GM23248 (cell line): ENCODE data around the gene WDR93. TPM values are rescaled to one million over a fixed set of nuclear protein-coding genes. Genes with fewer than 3 reads are reported as not detected.

Source experiments
- DNase-seq: peaks from one replicate; pipeline ENCODE4 v3.0.0-alpha.2; 2015
- H2AFZ ChIP-seq: fragments of 200-600 bp; sonication (generic); 2 replicates; pipeline ENCODE4 v1.6.1; 2016; ENCODE audit warnings: antibody characterized with exemption
- H3F3A ChIP-seq: fragments of 200-600 bp; sonication (generic); 2 replicates; pipeline ENCODE4 v1.6.1; 2016; ENCODE audit warnings: mild to moderate bottlenecking, antibody characterized with exemption, mixed run types; ENCODE audit not compliant: insufficient read depth
- H3K27ac ChIP-seq: fragments of 200-600 bp; sonication (generic); 2 replicates; pipeline ENCODE4 v1.5.1; 2016; ENCODE audit warnings: mild to moderate bottlenecking
- H3K27me3 ChIP-seq: fragments of 200-600 bp; sonication (generic); replicated peaks from 2 replicates; pipeline ENCODE4 v1.6.1; 2016; ENCODE audit warnings: mild to moderate bottlenecking; ENCODE audit not compliant: insufficient read depth
- H3K36me3 ChIP-seq: fragments of 200-600 bp; sonication (generic); 2 replicates; pipeline ENCODE4 v1.6.1; 2016; ENCODE audit warnings: low read depth, mild to moderate bottlenecking
- H3K4me1 ChIP-seq: fragments of 200-600 bp; sonication (generic); 2 replicates; pipeline ENCODE4 v1.6.1; 2016; ENCODE audit warnings: mild to moderate bottlenecking; ENCODE audit not compliant: insufficient read depth
- H3K4me2 ChIP-seq: fragments of 200-600 bp; sonication (generic); one replicate; pipeline ENCODE4 v1.6.1; 2016; ENCODE audit warnings: mild to moderate bottlenecking; ENCODE audit not compliant: unreplicated experiment
- H3K4me3 ChIP-seq: fragments of 200-600 bp; sonication (generic); 2 replicates; pipeline ENCODE4 v1.5.1; 2016; ENCODE audit warnings: mild to moderate bottlenecking
- H3K79me2 ChIP-seq: fragments of 200-600 bp; sonication (generic); 2 replicates; pipeline ENCODE4 v1.6.1; 2016; ENCODE audit warnings: mild to moderate bottlenecking; ENCODE audit not compliant: insufficient read depth
- H3K9ac ChIP-seq: fragments of 200-600 bp; sonication (generic); 2 replicates; pipeline ENCODE4 v1.6.1; 2016; ENCODE audit warnings: mild to moderate bottlenecking
- H3K9me2 ChIP-seq: fragments of 200-600 bp; sonication (generic); 2 replicates; pipeline ENCODE4 v1.6.1; 2016; ENCODE audit warnings: mixed run types, mild to moderate bottlenecking, moderate library complexity; ENCODE audit not compliant: insufficient read depth
- H3K9me3 ChIP-seq: fragments of 200-600 bp; sonication (generic); one replicate; pipeline ENCODE4 v1.6.1; 2017; ENCODE audit warnings: low read depth
- H4K20me1 ChIP-seq: fragments of 200-600 bp; sonication (generic); 2 replicates; pipeline ENCODE4 v1.6.0; 2016; ENCODE audit not compliant: insufficient read depth
- EZH2 ChIP-seq: fragments of 200-600 bp; sonication (generic); IDR thresholded peaks from 2 replicates; pipeline ENCODE4 v1.6.1; 2018; ENCODE audit warnings: antibody characterized with exemption, mild to moderate bottlenecking; ENCODE audit not compliant: insufficient read depth, poor library complexity, severe bottlenecking
- EZH2phosphoT487 ChIP-seq: fragments of 200-600 bp; sonication (generic); IDR thresholded peaks from 2 replicates; pipeline ENCODE4 v1.6.1; 2018; ENCODE audit warnings: antibody characterized with exemption, moderate library complexity, mild to moderate bottlenecking, low read depth; ENCODE audit not compliant: insufficient read depth
- WGBS, 2 experiments: methylation state at CpG; one replicate each; pipeline ENCODE4 v1.1.6; 2015 to 2017; ENCODE audit warnings: low lambda C conversion rate in 2 of 2, low coverage in 1 of 2; ENCODE audit errors: missing lambda C conversion rate in 2 of 2; 5-methylcytosine and 5-hydroxymethylcytosine counted together
- in situ Hi-C: fragments of 300-500 bp; cut with MboI; formaldehyde crosslinking; loops from 2 replicates; pipeline ENCODE4 v1.15.0; 2020
- polyA plus RNA-seq: library from polyadenylated mRNA; unstranded; fragments of >200 nt; fragmentation: Nextera tagmentation; extraction: Ambion mirVana; gene quantifications from 2 replicates; pipeline ENCODE4 v1.2.1, GENCODE V29; 2016
- total RNA-seq: library from RNA; depleted of rRNA; stranded (reverse); fragments of >200 nt; shearing (Covaris generic); gene quantifications from 2 replicates; pipeline ENCODE4 v1.2.3, GENCODE V29; 2014

Gene WDR93
- total and polyA plus RNA-seq, 2 experiments from 2014 or later: 0.10 TPM; not detected in 1

- H3K36me3 ChIP-seq: no peaks in the 10 kb centered on the region
- WGBS, 2 experiments: 82 to 84% methylated on average over 9 to 12 of the region's 12 CpGs
- DNase-seq: peak; percentile 70
- H3K27me3 ChIP-seq: no peaks in the 10 kb centered on the region
- no peak overlapping the region for H2AFZ ChIP-seq
- no peaks in the 10 kb centered on the region for H3K4me1 ChIP-seq
- no peaks in the 10 kb centered on the region for H4K20me1 ChIP-seq
- no peak overlapping the region for H3K4me2 ChIP-seq
- in situ Hi-C loops: no loop called here
- no peak overlapping the region for H3K9ac ChIP-seq
- no peaks in the 10 kb centered on the region for H3K79me2 ChIP-seq
- no peaks in the 10 kb centered on the region for H3K9me3 ChIP-seq
- no peaks in the 10 kb centered on the region for H3F3A ChIP-seq
- H3K4me3 ChIP-seq: no peak overlapping the region
- TF ChIP-seq EZH2 (no peak), EZH2phosphoT487 (no peak)
- no peaks in the 10 kb centered on the region for H3K9me2 ChIP-seq
- H3K27ac ChIP-seq: no peak overlapping the region
Measured at GRCh38 chr15:89672221-89673164, 18.1 kb upstream of the WDR93 start.

GRCh38 chr15:89673165-89673512 is 17.5 kb upstream of the WDR93 start:
- Histone ChIP-seq H3K9ac (no peak overlapping the region), H3K4me3 (no peak overlapping the region)

DNA sequence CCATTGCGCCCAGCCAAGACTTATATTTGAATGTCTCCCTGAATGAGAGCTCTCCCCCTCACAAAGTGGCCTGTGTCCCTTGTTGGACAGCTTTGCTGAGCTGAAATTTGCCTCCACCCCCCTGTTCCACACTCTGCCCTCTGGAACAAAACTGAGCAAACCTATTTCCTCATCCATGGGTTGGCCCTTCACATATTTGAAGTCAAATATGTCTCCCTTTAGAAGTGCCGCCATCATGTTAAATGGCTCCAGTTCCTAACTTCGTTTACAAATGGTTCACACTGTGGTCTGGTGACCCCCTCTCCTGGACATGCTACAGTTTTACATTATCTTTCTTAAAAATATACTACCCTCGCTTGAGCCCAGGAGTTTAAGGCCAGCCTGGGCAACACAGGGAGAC is 16.1 kb upstream of the WDR93 start:
- Histone ChIP-seq H3K9me2 (no peaks in the 10 kb centered on the region), H3K27ac (no peak overlapping the region), H3K4me3 (no peak overlapping the region), H3K4me2 (no peak overlapping the region), H3K27me3 (no peaks in the 10 kb centered on the region), H3K36me3 (no peaks in the 10 kb centered on the region), H2AFZ (no peak overlapping the region), H3F3A (0 out of 2 replicates have a peak, but pooled peaks cover 2% of the 10 kb centered on the region), H3K9me3 (no peaks in the 10 kb centered on the region), H4K20me1 (no peaks in the 10 kb centered on the region), H3K4me1 (no peaks in the 10 kb centered on the region), H3K9ac (no peak overlapping the region), H3K79me2 (no peaks in the 10 kb centered on the region)
- WGBS, 2 experiments: 65 to 66% methylated on average over 4 of the region's 4 CpGs
- TF ChIP-seq EZH2phosphoT487 (no peak), EZH2 (no peak)
- DNase-seq: no peak
- in situ Hi-C loops: no loop called here

More at GRCh38 chr15:89673165-89673512, 17.5 kb upstream of the WDR93 start:
- H3K79me2 ChIP-seq: no peaks in the 10 kb centered on the region
- H4K20me1 ChIP-seq: no peaks in the 10 kb centered on the region
- TF ChIP-seq EZH2 (no peak), EZH2phosphoT487 (no peak)
- no peaks in the 10 kb centered on the region for H3K9me2 ChIP-seq
- H3F3A ChIP-seq: no peaks in the 10 kb centered on the region
- H3K27ac ChIP-seq: no peak overlapping the region
- no peak overlapping the region for H3K4me2 ChIP-seq
- no peak overlapping the region for H2AFZ ChIP-seq
- no peaks in the 10 kb centered on the region for H3K4me1 ChIP-seq
- peak; percentile 38 for DNase-seq
- H3K36me3 ChIP-seq: no peaks in the 10 kb centered on the region
- in situ Hi-C loops: no loop called here
- H3K27me3 ChIP-seq: no peaks in the 10 kb centered on the region
- H3K9me3 ChIP-seq: no peaks in the 10 kb centered on the region
- 53 to 62% methylated on average over 12 of the region's 12 CpGs for WGBS, 2 experiments

DNA sequence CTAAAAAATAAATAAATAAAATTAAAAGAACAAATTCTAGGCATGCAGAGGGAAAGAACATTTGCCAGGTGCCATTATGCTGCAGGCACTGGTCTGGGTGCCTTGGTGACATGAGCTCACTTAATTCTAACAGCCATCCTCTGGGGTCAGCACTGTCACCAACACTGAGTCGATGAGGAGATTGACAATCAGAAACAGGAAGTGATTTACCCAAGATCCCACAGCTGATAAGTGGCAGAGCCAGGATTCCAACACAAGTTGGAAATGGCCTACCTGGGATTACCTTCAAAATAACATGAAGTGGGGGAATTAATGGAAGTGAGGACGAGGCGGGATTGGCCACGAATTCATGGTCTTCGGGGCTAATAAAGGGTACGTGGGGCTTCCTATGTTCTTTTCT is 15.0 kb upstream of the WDR93 start:
- Histone ChIP-seq H3K4me3 (no peak overlapping the region), H3K4me2 (no peak overlapping the region), H3K36me3 (no peaks in the 10 kb centered on the region), H4K20me1 (no peaks in the 10 kb centered on the region), H3K27ac (no peak overlapping the region), H2AFZ (no peak overlapping the region), H3K27me3 (no peaks in the 10 kb centered on the region), H3K4me1 (peaks cover 8% of the 10 kb centered on the region), H3K79me2 (no peaks in the 10 kb centered on the region), H3F3A (0 out of 2 replicates have a peak, but pooled peaks cover 11% of the 10 kb centered on the region), H3K9ac (no peak overlapping the region), H3K9me2 (no peaks in the 10 kb centered on the region), H3K9me3 (no peaks in the 10 kb centered on the region)
- WGBS, 2 experiments: 64 to 77% methylated on average over 6 of the region's 6 CpGs
- in situ Hi-C loops: no loop called here
- TF ChIP-seq EZH2 (no peak), EZH2phosphoT487 (no peak)
- no peak for DNase-seq
